Measurements from ENCODE around the gene TGFB2.

GRCh38 chr1:218362418-218363076 is 17.4 kb downstream of the TGFB2 start:
- no peak for TF ChIP-seq CTCF (IDR thresholded peaks at IDR 0.05 in 2 of 3, conservative IDR thresholded peaks at IDR 0.05 in 1 of 3; ENCODE audit: borderline replicate concordance in 1 of 3, insufficient read depth in 1 of 3, low read depth in 2 of 3, low read length in 2 of 3)
- no peak for TF ChIP-seq ZFX (IDR thresholded peaks at IDR 0.05)
- no peak for TF ChIP-seq EZH2 (IDR thresholded peaks at IDR 0.05)
- no peak for TF ChIP-seq SP1 (IDR thresholded peaks at IDR 0.05; ENCODE audit: low read depth)
- no peak for TF ChIP-seq CEBPB (IDR thresholded peaks at IDR 0.05; ENCODE audit: low read depth)
- no peak for TF ChIP-seq ELF1 (IDR thresholded peaks at IDR 0.05; ENCODE audit: borderline replicate concordance, low read depth)
- TF ChIP-seq POLR2A (IDR thresholded peaks at IDR 0.05; ENCODE audit: borderline replicate concordance, extremely low read depth, insufficient read depth, insufficient read length) = no peak
- no peak for TF ChIP-seq EGR1 (IDR thresholded peaks at IDR 0.05; ENCODE audit: low read depth)
- TF ChIP-seq POLR2AphosphoS5 (IDR thresholded peaks at IDR 0.05; ENCODE audit: low read depth, low read length) = no peak
